ENCODE data around the gene AGAP6.
"Not testable (repeated sequence)": the region's sequence is repeated elsewhere in the genome, so short reads cannot be mapped to it uniquely, and the experiment has no call there.

DNA sequence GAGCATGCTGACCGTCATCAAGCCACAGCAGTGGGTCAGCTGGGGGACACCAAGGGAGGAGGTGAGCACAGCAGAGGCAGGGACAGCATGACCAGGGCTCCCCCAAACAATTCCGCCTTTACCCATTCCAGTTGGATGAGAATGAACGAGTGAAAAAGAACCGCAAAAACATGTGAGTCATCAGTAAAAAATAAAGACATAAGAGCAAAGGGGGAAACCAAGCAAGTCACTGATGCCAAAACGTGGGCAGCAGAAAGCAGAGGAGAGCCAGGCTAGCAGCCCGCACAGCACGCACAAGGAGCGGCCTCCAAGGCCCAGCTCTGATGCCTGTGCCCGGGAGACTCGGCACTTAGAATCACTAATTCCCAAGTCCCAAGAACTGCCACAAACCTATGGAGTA, 71.7 kb downstream of the AGAP6 start:
- not testable (repeated sequence) for TF ChIP-seq POLR2A (IDR thresholded peaks at IDR 0.05)
- TF ChIP-seq, protein P1, sequence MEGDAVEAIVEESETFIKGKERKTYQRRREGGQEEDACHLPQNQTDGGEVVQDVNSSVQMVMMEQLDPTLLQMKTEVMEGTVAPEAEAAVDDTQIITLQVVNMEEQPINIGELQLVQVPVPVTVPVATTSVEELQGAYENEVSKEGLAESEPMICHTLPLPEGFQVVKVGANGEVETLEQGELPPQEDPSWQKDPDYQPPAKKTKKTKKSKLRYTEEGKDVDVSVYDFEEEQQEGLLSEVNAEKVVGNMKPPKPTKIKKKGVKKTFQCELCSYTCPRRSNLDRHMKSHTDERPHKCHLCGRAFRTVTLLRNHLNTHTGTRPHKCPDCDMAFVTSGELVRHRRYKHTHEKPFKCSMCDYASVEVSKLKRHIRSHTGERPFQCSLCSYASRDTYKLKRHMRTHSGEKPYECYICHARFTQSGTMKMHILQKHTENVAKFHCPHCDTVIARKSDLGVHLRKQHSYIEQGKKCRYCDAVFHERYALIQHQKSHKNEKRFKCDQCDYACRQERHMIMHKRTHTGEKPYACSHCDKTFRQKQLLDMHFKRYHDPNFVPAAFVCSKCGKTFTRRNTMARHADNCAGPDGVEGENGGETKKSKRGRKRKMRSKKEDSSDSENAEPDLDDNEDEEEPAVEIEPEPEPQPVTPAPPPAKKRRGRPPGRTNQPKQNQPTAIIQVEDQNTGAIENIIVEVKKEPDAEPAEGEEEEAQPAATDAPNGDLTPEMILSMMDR (IDR thresholded peaks at IDR 0.05), result not testable (repeated sequence)

All from testis (tissue), 2 donors.